HepG2 (cell line): ENCODE measurements around the gene GLOD5. TPM values are rescaled to one million over a fixed set of nuclear protein-coding genes. Genes with fewer than 3 reads are reported as not detected.

ENCODE experiments used
- ATAC-seq: fragments of 200-7000 bp; cut with Tn5 transposase; 3 replicates; pipeline ENCODE4 v1.9.1; 2020; ENCODE audit warnings: mild to moderate bottlenecking, moderate library complexity
- BruUV-seq: library from RNA; stranded (reverse); fragments of 400-500 nt; replicated peaks from 2 replicates; lab custom pipeline; 2021; lab: Mats Ljungman, UMichigan
- CTCF ChIA-PET: fragments of 300-600 bp; formaldehyde crosslinking; extraction: SDS; loops from one replicate; lab custom pipeline; 2021; ENCODE audit warnings: low total read pairs, inconsistent platforms, low intra/inter-chr PET ratio; lab: Yijun Ruan, JAX
- POLR2A ChIA-PET: fragments of 350-600 bp; sonication (Branson Sonifier 250); formaldehyde crosslinking; loops from one replicate; lab custom pipeline; 2020; ENCODE audit warnings: antibody characterized with exemption, inconsistent platforms; lab: Yijun Ruan, JAX
- DNase-seq: peaks from one replicate; pipeline ENCODE4 v3.0.0-alpha.2; 2015; ENCODE audit warnings: low spot score
- FAIRE-seq: peaks from 3 replicates; lab custom pipeline; 2011; peaks lifted over from hg19 to GRCh38; lab: Jason Lieb, UNC
- H2AFZ ChIP-seq: one replicate; pipeline ENCODE4 v1.6.1; 2011; ENCODE audit warnings: low read length, inconsistent platforms
- H3K27ac ChIP-seq: fragments of 300-600 bp; 3 replicates; pipeline ENCODE4 v1.8.0; 2011; ENCODE audit warnings: mixed run types, mild to moderate bottlenecking, mixed read lengths, low read length, inconsistent platforms; ENCODE audit not compliant: insufficient read depth; ENCODE audit errors: extremely low read length
- H3K27me3 ChIP-seq, 2 experiments: fragments of 200-600 bp in 1 of 2; 2 replicates in 1 of 2; 3 replicates in 1 of 2; pipeline versions ENCODE4 v1.6.0 to v1.8.0; 2011; ENCODE audit warnings: low read length in 2 of 2, mild to moderate bottlenecking in 2 of 2, moderate library complexity in 2 of 2, inconsistent platforms in 1 of 2; ENCODE audit not compliant: insufficient read depth in 2 of 2, control insufficient read depth in 1 of 2
- H3K36me3 ChIP-seq, 2 experiments: fragments of 200-600 bp in 1 of 2; replicated peaks in 1 of 2; 2 replicates in 1 of 2; 3 replicates in 1 of 2; pipeline versions ENCODE4 v1.5.1 to v1.8.0; 2011; ENCODE audit warnings: low read length in 2 of 2, inconsistent platforms in 1 of 2; ENCODE audit not compliant: insufficient read depth in 2 of 2, control insufficient read depth in 1 of 2
- H3K4me1 ChIP-seq: 2 replicates; pipeline ENCODE4 v1.5.1; 2012; ENCODE audit warnings: low read length, inconsistent platforms; ENCODE audit not compliant: insufficient read depth
- H3K4me2 ChIP-seq: 2 replicates; pipeline ENCODE4 v1.6.0; 2011; ENCODE audit warnings: low read depth, low read length, inconsistent platforms
- H3K4me3 ChIP-seq, 3 experiments: fragments of 200-600 bp in 1 of 3; sonication (generic), shearing (Covaris generic) in 1 of 3; replicated peaks in 1 of 3; 2 replicates each; pipeline ENCODE4 v1.5.1; 2011 to 2016; ENCODE audit warnings: low read length in 3 of 3, inconsistent platforms in 2 of 3, low read depth in 2 of 3, mild to moderate bottlenecking in 2 of 3, control low read depth in 1 of 3, mixed read lengths in 1 of 3; ENCODE audit not compliant: insufficient read depth in 1 of 3
- H3K79me2 ChIP-seq: one replicate; pipeline ENCODE4 v1.6.1; 2011; ENCODE audit warnings: low read length, inconsistent platforms; ENCODE audit not compliant: insufficient read depth
- H3K9ac ChIP-seq: 2 replicates; pipeline ENCODE4 v1.6.0; 2011; ENCODE audit warnings: mild to moderate bottlenecking, low read depth, low read length, inconsistent platforms; ENCODE audit not compliant: insufficient read depth
- H3K9me3 ChIP-seq: 2 replicates; pipeline ENCODE4 v1.5.1; 2012; ENCODE audit warnings: mild to moderate bottlenecking, low read length
- H4K20me1 ChIP-seq: 2 replicates; pipeline ENCODE4 v1.6.0; 2011; ENCODE audit warnings: inconsistent platforms, mild to moderate bottlenecking, low read length, moderate library complexity; ENCODE audit not compliant: insufficient read depth
- ARID4A ChIP-seq: sonication (generic); formaldehyde crosslinking; IDR thresholded peaks from 2 replicates; pipeline ENCODE4 v1.5.0; 2020; ENCODE audit warnings: mild to moderate bottlenecking, missing genetic modification reagents, borderline replicate concordance
- KDM2A ChIP-seq: sonication (generic); formaldehyde crosslinking; IDR thresholded peaks from 2 replicates; pipeline ENCODE4 v1.4.0; 2020; ENCODE audit warnings: low read depth, missing genetic modification reagents, borderline replicate concordance
- NPAS2 ChIP-seq: sonication (generic); formaldehyde crosslinking; IDR thresholded peaks from 2 replicates; pipeline ENCODE4 v1.8.0; 2022; ENCODE audit warnings: mild to moderate bottlenecking, missing genetic modification reagents, borderline replicate concordance
- TP53 ChIP-seq: sonication (generic); formaldehyde crosslinking; conservative IDR thresholded peaks from 2 replicates; pipeline ENCODE4 v1.4.0; 2020; ENCODE audit warnings: missing genetic modification reagents
- ZFP1 ChIP-seq: IDR thresholded peaks from 2 replicates; pipeline ENCODE4 v1.6.1; 2016
- ZNF547 ChIP-seq: sonication (generic); formaldehyde crosslinking; IDR thresholded peaks from 2 replicates; pipeline ENCODE4 v1.5.1; 2020; ENCODE audit warnings: mild to moderate bottlenecking, missing genetic modification reagents
- ZSCAN20 ChIP-seq: sonication (generic); formaldehyde crosslinking; IDR thresholded peaks from 2 replicates; pipeline ENCODE4 v1.4.0; 2020; ENCODE audit warnings: missing genetic modification reagents, mild to moderate bottlenecking, borderline replicate concordance
- WGBS: methylation state at CpG from one replicate; pipeline ENCODE4 v1.1.6; 2017; ENCODE audit warnings: low lambda C conversion rate; 5-methylcytosine and 5-hydroxymethylcytosine counted together
- in situ Hi-C: cut with HindIII; loops from 2 replicates; pipeline ENCODE4 v1.10.0; 2017; ENCODE audit warnings: low pct_unique_long_range_greater_than_20kb; ENCODE audit not compliant: extremely low pct_ligation_motif_present
- intact Hi-C: fragments of 100-400 bp; cut with micrococcal nuclease; formaldehyde crosslinking; loops from one replicate; pipeline ENCODE4 v1.10.0; 2022; ENCODE audit not compliant: unreplicated experiment
- polyA plus RNA-seq, 8 experiments: library from polyadenylated mRNA; depleted of rRNA in 3 of 8; stranded (reverse) in 7 of 8; unstranded in 1 of 8; fragments of >200 nt; fragmentation: Illumina TruSeq in 4 of 8; extraction: Trizol in 4 of 8; gene quantifications; 2 replicates each; pipeline versions ENCODE4 v1.2.1 to v1.2.3, GENCODE V29; 2011 to 2016; ENCODE audit warnings: low read depth in 4 of 8, missing spikeins in 1 of 8, mixed read lengths in 1 of 8; ENCODE audit not compliant: insufficient read depth in 1 of 8
- total RNA-seq, 5 experiments: library from RNA; depleted of rRNA; stranded (reverse); fragments of >200 nt; fragmentation: Illumina TruSeq; extraction: Trizol; gene quantifications; 2 replicates each; pipeline ENCODE4 v1.2.3, GENCODE V29; 2016; ENCODE audit warnings: low read depth in 1 of 5

GLOD5 gene
- total and polyA plus RNA-seq, 2 of the 13 experiments (the other 11 are each of a cell fraction or from before 2014, with no cell fraction given) = 0.93 to 1.3 TPM

- no peak overlapping the region for H2AFZ ChIP-seq
- no peaks in the 10 kb centered on the region for H3K9me3 ChIP-seq
- ATAC-seq (no peak), DNase-seq (no peak), FAIRE-seq (no peak)
- H3K4me1 ChIP-seq = no peaks in the 10 kb centered on the region
- TF ChIP-seq KDM2A (CRISPR knock-in tag) = no peak
- no peak for TF ChIP-seq ZFP1 (CRISPR knock-in tag)
- TF ChIP-seq ZSCAN20 = no peak
- no peak for TF ChIP-seq ARID4A (CRISPR knock-in tag)
- no peak for TF ChIP-seq TP53 (CRISPR knock-in tag)
- TF ChIP-seq NPAS2 = no peak
- no peak for TF ChIP-seq ZNF547 (CRISPR knock-in tag)
- H4K20me1 ChIP-seq = no peaks in the 10 kb centered on the region
- H3K4me2 ChIP-seq = no peak overlapping the region
- H3K4me3 ChIP-seq = no peak overlapping the region
- POLR2A ChIA-PET = no interaction called here
- H3K27me3 ChIP-seq = no peaks in the 10 kb centered on the region
- in situ Hi-C loops (no loop called here), intact Hi-C loops (no loop called here)
- BruUV-seq = no TSS peak
- CTCF ChIA-PET = no interaction called here
- WGBS = no CpG with 5 or more reads among the region's 2 CpGs
- H3K9ac ChIP-seq = no peak overlapping the region
- H3K79me2 ChIP-seq = no peaks in the 10 kb centered on the region
- H3K27ac ChIP-seq = no peak overlapping the region
- no peaks in the 10 kb centered on the region for H3K36me3 ChIP-seq
Observed at GRCh38 chrX:48726596-48726995, 35.0 kb upstream of the GLOD5 start.
